ENCODE measurements around the gene RABGAP1L. TPM values are rescaled to one million over a fixed set of nuclear protein-coding genes. Genes with fewer than 3 reads are reported as not detected.

The RABGAP1L gene
- total RNA-seq, 2 experiments from 2014 or later = 38.2 to 44.2 TPM

GRCh38 chr1:174726167-174726879 lies 567.0 kb downstream of the RABGAP1L start:
- Mint-ChIP-seq H3K36me3 (ENCODE audit: low read depth) (no peaks in the 10 kb centered on the region), H3K9me3 (ENCODE audit: insufficient read depth) (no peaks in the 10 kb centered on the region), H3K4me1 (ENCODE audit: low read depth) (no peaks in the 10 kb centered on the region), H3K27ac (no peak overlapping the region), H3K27me3 (ENCODE audit: low read depth) (no peaks in the 10 kb centered on the region), H3K4me3 (no peak overlapping the region)
- ChIA-PET POLR2A (no interaction called here), CTCF (interaction anchor here (1.0 to 5.2 kb wide), 7 partner anchors 9 to 464 kb away, joined by 3 to 51 read pairs (median 4); no protein-coding TSS in a partner anchor)
- ATAC-seq = no peak
- no peak for DNase-seq

- H3K4me3 Mint-ChIP-seq = no peak overlapping the region
- POLR2A ChIA-PET = no interaction called here
- H3K27ac Mint-ChIP-seq = no peak overlapping the region
- DNase-seq (no peak), ATAC-seq (no peak)
- no peaks in the 10 kb centered on the region for H3K9me3 Mint-ChIP-seq (ENCODE audit: insufficient read depth)
- no peaks in the 10 kb centered on the region for H3K36me3 Mint-ChIP-seq (ENCODE audit: low read depth)
- CTCF ChIA-PET = interaction anchor here (1.1 to 5.2 kb wide), 2 partner anchors 28 to 464 kb away, joined by 3 to 51 read pairs; no protein-coding TSS in a partner anchor
- H3K4me1 Mint-ChIP-seq (ENCODE audit: low read depth) = no peaks in the 10 kb centered on the region
- no peaks in the 10 kb centered on the region for H3K27me3 Mint-ChIP-seq (ENCODE audit: low read depth)
Observed at GRCh38 chr1:174726880-174727585, 567.7 kb downstream of the RABGAP1L start.

GRCh38 chr1:174734270-174734669 lies 575.0 kb downstream of the RABGAP1L start:
- no peak for DNase-seq
- H3K9me3 Mint-ChIP-seq (ENCODE audit: insufficient read depth) = no peaks in the 10 kb centered on the region
- H3K27me3 Mint-ChIP-seq (ENCODE audit: low read depth) = no peaks in the 10 kb centered on the region
- CTCF ChIA-PET = interaction anchor here (0.8 to 1.4 kb wide), 2 partner anchors 11 to 14 kb away, joined by 3 read pairs; no protein-coding TSS in a partner anchor
- no peak overlapping the region for H3K27ac Mint-ChIP-seq
- no peaks in the 10 kb centered on the region for H3K4me1 Mint-ChIP-seq (ENCODE audit: low read depth)
- POLR2A ChIA-PET = no interaction called here
- H3K36me3 Mint-ChIP-seq (ENCODE audit: low read depth) = no peaks in the 10 kb centered on the region
- H3K4me3 Mint-ChIP-seq = no peak overlapping the region
- no peak for ATAC-seq

GRCh38 chr1:174736831-174737230 lies 577.5 kb downstream of the RABGAP1L start:
- Mint-ChIP-seq H3K27ac (no peak overlapping the region), H3K36me3 (ENCODE audit: low read depth) (no peaks in the 10 kb centered on the region), H3K4me3 (no peak overlapping the region), H3K4me1 (ENCODE audit: low read depth) (no peaks in the 10 kb centered on the region), H3K27me3 (ENCODE audit: low read depth) (no peaks in the 10 kb centered on the region), H3K9me3 (ENCODE audit: insufficient read depth) (no peaks in the 10 kb centered on the region)
- ChIA-PET CTCF (no interaction called here), POLR2A (no interaction called here)
- ATAC-seq (no peak), DNase-seq (no peak)

- Mint-ChIP-seq H3K9me3 (ENCODE audit: insufficient read depth) (no peaks in the 10 kb centered on the region), H3K4me1 (ENCODE audit: low read depth) (no peaks in the 10 kb centered on the region), H3K36me3 (ENCODE audit: low read depth) (no peaks in the 10 kb centered on the region), H3K27me3 (ENCODE audit: low read depth) (no peaks in the 10 kb centered on the region), H3K27ac (no peak overlapping the region), H3K4me3 (no peak overlapping the region)
- DNase-seq = no peak
- ATAC-seq = no peak
- ChIA-PET CTCF (interaction anchor here (3.5 kb wide), 1 partner anchor 478 kb away, joined by 16 read pairs; no protein-coding TSS in a partner anchor), POLR2A (no interaction called here)
Observed at GRCh38 chr1:174740249-174740968, 581.1 kb downstream of the RABGAP1L start.

GRCh38 chr1:174742805-174743653 lies 583.7 kb downstream of the RABGAP1L start:
- H3K9me3 Mint-ChIP-seq (ENCODE audit: insufficient read depth) = no peaks in the 10 kb centered on the region
- H3K4me3 Mint-ChIP-seq = no peak overlapping the region
- no peaks in the 10 kb centered on the region for H3K36me3 Mint-ChIP-seq (ENCODE audit: low read depth)
- H3K27ac Mint-ChIP-seq = no peak overlapping the region
- DNase-seq = no peak
- no peaks in the 10 kb centered on the region for H3K4me1 Mint-ChIP-seq (ENCODE audit: low read depth)
- no peaks in the 10 kb centered on the region for H3K27me3 Mint-ChIP-seq (ENCODE audit: low read depth)
- ATAC-seq = no peak
- POLR2A ChIA-PET = no interaction called here
- CTCF ChIA-PET = interaction anchor here (1.0 to 6.3 kb wide), 4 partner anchors 10 to 484 kb away, joined by 3 to 58 read pairs (median 6); no protein-coding TSS in a partner anchor

GRCh38 chr1:174743654-174744561 lies 584.6 kb downstream of the RABGAP1L start:
- H3K27ac Mint-ChIP-seq = no peak overlapping the region
- no peaks in the 10 kb centered on the region for H3K36me3 Mint-ChIP-seq (ENCODE audit: low read depth)
- H3K9me3 Mint-ChIP-seq (ENCODE audit: insufficient read depth) = no peaks in the 10 kb centered on the region
- POLR2A ChIA-PET = no interaction called here
- no peak overlapping the region for H3K4me3 Mint-ChIP-seq
- ATAC-seq (no peak), DNase-seq (no peak)
- CTCF ChIA-PET = interaction anchor here (1.1 to 6.3 kb wide), 4 partner anchors 9 to 485 kb away, joined by 3 to 58 read pairs (median 6); no protein-coding TSS in a partner anchor
- H3K4me1 Mint-ChIP-seq (ENCODE audit: low read depth) = no peaks in the 10 kb centered on the region
- no peaks in the 10 kb centered on the region for H3K27me3 Mint-ChIP-seq (ENCODE audit: low read depth)

GRCh38 chr1:174744886-174745285 lies 585.6 kb downstream of the RABGAP1L start:
- Mint-ChIP-seq H3K27me3 (ENCODE audit: low read depth) (no peaks in the 10 kb centered on the region), H3K36me3 (ENCODE audit: low read depth) (no peaks in the 10 kb centered on the region), H3K4me3 (no peak overlapping the region), H3K27ac (no peak overlapping the region), H3K9me3 (ENCODE audit: insufficient read depth) (no peaks in the 10 kb centered on the region), H3K4me1 (ENCODE audit: low read depth) (no peaks in the 10 kb centered on the region)
- DNase-seq (no peak), ATAC-seq (no peak)
- CTCF ChIA-PET = interaction anchor here (1.2 to 6.3 kb wide), 3 partner anchors 19 to 486 kb away, joined by 3 to 58 read pairs (median 9); no protein-coding TSS in a partner anchor
- POLR2A ChIA-PET = no interaction called here

- CTCF ChIA-PET = interaction anchor here (0.6 to 6.3 kb wide), 5 partner anchors 11 to 1317 kb away, joined by 3 to 58 read pairs (median 3); no protein-coding TSS in a partner anchor
Observed at GRCh38 chr1:174746024-174746808, 586.9 kb downstream of the RABGAP1L start.

GRCh38 chr1:174747613-174748012 lies 588.3 kb downstream of the RABGAP1L start:
- Mint-ChIP-seq H3K27me3 (ENCODE audit: low read depth) (no peaks in the 10 kb centered on the region), H3K4me3 (no peak overlapping the region), H3K27ac (no peak overlapping the region), H3K9me3 (ENCODE audit: insufficient read depth) (no peaks in the 10 kb centered on the region), H3K36me3 (ENCODE audit: low read depth) (no peaks in the 10 kb centered on the region), H3K4me1 (ENCODE audit: low read depth) (no peaks in the 10 kb centered on the region)
- no peak for DNase-seq
- CTCF ChIA-PET = interaction anchor here (0.6 to 6.3 kb wide), 5 partner anchors 13 to 1161 kb away, joined by 3 to 58 read pairs (median 3); no protein-coding TSS in a partner anchor
- POLR2A ChIA-PET = no interaction called here
- ATAC-seq = no peak

More at GRCh38 chr1:174746024-174746808, 586.9 kb downstream of the RABGAP1L start:
- H3K9me3 Mint-ChIP-seq (ENCODE audit: insufficient read depth) = no peaks in the 10 kb centered on the region
- POLR2A ChIA-PET = no interaction called here
- no peak overlapping the region for H3K4me3 Mint-ChIP-seq
- no peak for ATAC-seq
- no peaks in the 10 kb centered on the region for H3K36me3 Mint-ChIP-seq (ENCODE audit: low read depth)
- H3K4me1 Mint-ChIP-seq (ENCODE audit: low read depth) = no peaks in the 10 kb centered on the region
- no peak for DNase-seq
- H3K27ac Mint-ChIP-seq = no peak overlapping the region
- no peaks in the 10 kb centered on the region for H3K27me3 Mint-ChIP-seq (ENCODE audit: low read depth)

All from activated CD8-positive, alpha-beta T cell treated with anti-CD3 and anti-CD28 coated beads, Interleukin-2, amount 10 ng/mL, durations not matched to agents 7 days and 5 days (primary cell).